IMR-90 (cell line): ENCODE data around the gene EXD2. TPM values are rescaled to one million over a fixed set of nuclear protein-coding genes. Genes with fewer than 3 reads are reported as not detected.

ENCODE experiments used
- ATAC-seq: fragments of 200-7000 bp; cut with Tn5 transposase; 2 replicates; pipeline ENCODE4 v1.9.1; 2020; ENCODE audit warnings: low read depth, mild to moderate bottlenecking, moderate library complexity
- BruUV-seq: library from RNA; stranded (reverse); fragments of 400-500 nt; replicated peaks from 2 replicates; lab custom pipeline; 2021; lab: Mats Ljungman, UMichigan
- CTCF ChIA-PET: fragments of 300-600 bp; formaldehyde crosslinking; extraction: SDS; loops from one replicate; lab custom pipeline; 2021; ENCODE audit warnings: antibody characterized with exemption; lab: Yijun Ruan, JAX
- POLR2A ChIA-PET: fragments of 300-600 bp; sonication (Branson Sonifier 250); formaldehyde crosslinking; loops from one replicate; lab custom pipeline; 2022; ENCODE audit warnings: antibody characterized with exemption; ENCODE audit not compliant: unreplicated experiment; lab: Charles Lee
- DNase-seq: peaks from one replicate; pipeline ENCODE4 v3.0.0; 2013
- H2AFZ ChIP-seq: replicated peaks from 2 replicates; pipeline ENCODE3; 2013; ENCODE audit warnings: low read length, mild to moderate bottlenecking; ENCODE audit not compliant: poor library complexity
- H2AK5ac ChIP-seq: 2 replicates; pipeline ENCODE4 v1.6.1; 2013; ENCODE audit warnings: low read depth, low read length, inconsistent platforms
- H2AK9ac ChIP-seq: replicated peaks from 2 replicates; pipeline ENCODE3; 2013; ENCODE audit warnings: mild to moderate bottlenecking, low read depth, low read length, moderate library complexity; ENCODE audit not compliant: poor library complexity
- H2BK120ac ChIP-seq: 2 replicates; pipeline ENCODE4 v1.6.1; 2013; ENCODE audit warnings: low read depth, low read length, inconsistent platforms
- H2BK15ac ChIP-seq: 3 replicates; pipeline ENCODE4 v1.6.1; 2013; ENCODE audit warnings: low read depth, low read length, inconsistent platforms
- H2BK20ac ChIP-seq: 2 replicates; pipeline ENCODE4 v1.6.1; 2013; ENCODE audit warnings: low read depth, mild to moderate bottlenecking, inconsistent platforms, low read length, moderate library complexity
- H2BK5ac ChIP-seq: 2 replicates; pipeline ENCODE4 v1.6.1; 2013; ENCODE audit warnings: mild to moderate bottlenecking, low read depth, low read length, inconsistent platforms; ENCODE audit not compliant: poor library complexity, severe bottlenecking
- H3K14ac ChIP-seq: replicated peaks from 2 replicates; pipeline ENCODE4 v1.6.1; 2013; ENCODE audit warnings: low read depth, low read length, inconsistent platforms
- H3K18ac ChIP-seq: 2 replicates; pipeline ENCODE4 v1.6.1; 2013; ENCODE audit warnings: low read depth, low read length, control low read depth
- H3K23ac ChIP-seq: 2 replicates; pipeline ENCODE4 v1.6.1; 2013; ENCODE audit warnings: low read depth, low read length, inconsistent platforms
- H3K27ac ChIP-seq: 2 replicates; pipeline ENCODE4 v1.5.1; 2013; ENCODE audit warnings: mild to moderate bottlenecking, control low read depth, low read length; ENCODE audit not compliant: insufficient read depth
- H3K27me3 ChIP-seq: 2 replicates; pipeline ENCODE4 v1.6.1; 2013; ENCODE audit warnings: low read length; ENCODE audit not compliant: control insufficient read depth, insufficient read depth
- H3K36me3 ChIP-seq: 2 replicates; pipeline ENCODE4 v1.6.1; 2013; ENCODE audit warnings: low read length, mixed read lengths; ENCODE audit not compliant: control insufficient read depth, insufficient read depth
- H3K4ac ChIP-seq: 2 replicates; pipeline ENCODE4 v1.6.1; 2013; ENCODE audit warnings: low read depth, low read length, inconsistent platforms
- H3K4me1 ChIP-seq: 2 replicates; pipeline ENCODE4 v1.6.1; 2013; ENCODE audit warnings: low read length, mixed read lengths; ENCODE audit not compliant: control insufficient read depth, insufficient read depth
- H3K4me2 ChIP-seq: 2 replicates; pipeline ENCODE4 v1.6.1; 2013; ENCODE audit warnings: low read depth, mild to moderate bottlenecking, control low read depth, low read length, moderate library complexity
- H3K4me3 ChIP-seq: 2 replicates; pipeline ENCODE4 v1.5.1; 2013; ENCODE audit warnings: low read depth, mild to moderate bottlenecking, control low read depth, low read length, moderate library complexity; ENCODE audit not compliant: insufficient read depth
- H3K56ac ChIP-seq: 2 replicates; pipeline ENCODE4 v1.6.1; 2013; ENCODE audit warnings: low read length, inconsistent platforms; ENCODE audit not compliant: insufficient read depth; ENCODE audit errors: extremely low read depth
- H3K79me1 ChIP-seq, 2 experiments: 2 replicates each; pipeline ENCODE4 v1.6.1; 2013; ENCODE audit warnings: low read length in 2 of 2, inconsistent platforms in 1 of 2, low read depth in 1 of 2
- H3K9ac ChIP-seq: 2 replicates; pipeline ENCODE4 v1.6.1; 2013; ENCODE audit warnings: low read depth, low read length, control low read depth
- H3K9me1 ChIP-seq: 2 replicates; pipeline ENCODE4 v1.6.1; 2013; ENCODE audit warnings: low read length, inconsistent platforms; ENCODE audit not compliant: insufficient read depth
- H3K9me3 ChIP-seq: 2 replicates; pipeline ENCODE4 v1.6.1; 2013; ENCODE audit warnings: low read length; ENCODE audit not compliant: control insufficient read depth, insufficient read depth
- H4K20me1 ChIP-seq: 2 replicates; pipeline ENCODE4 v1.6.1; 2013; ENCODE audit warnings: low read length, inconsistent platforms; ENCODE audit not compliant: insufficient read depth
- H4K5ac ChIP-seq: 2 replicates; pipeline ENCODE4 v1.6.1; 2013; ENCODE audit warnings: mild to moderate bottlenecking, low read depth, low read length, control low read depth
- H4K8ac ChIP-seq, 2 experiments: 2 replicates each; pipeline ENCODE4 v1.6.1; 2013; ENCODE audit warnings: low read depth in 2 of 2, low read length in 2 of 2, control low read depth in 1 of 2, inconsistent platforms in 1 of 2
- H4K91ac ChIP-seq: 2 replicates; pipeline ENCODE4 v1.6.1; 2013; ENCODE audit warnings: low read depth, low read length, inconsistent platforms; ENCODE audit not compliant: insufficient read depth
- CEBPB ChIP-seq: IDR thresholded peaks from 2 replicates; pipeline ENCODE4 v1.6.1; 2012; ENCODE audit warnings: low read depth, low read length, improper control_type of control experiment
- MAZ ChIP-seq: IDR thresholded peaks from 2 replicates; pipeline ENCODE4 v1.6.1; 2012; ENCODE audit warnings: low read depth, mild to moderate bottlenecking, low read length, improper control_type of control experiment, moderate library complexity, borderline replicate concordance
- NFE2L2 ChIP-seq: fragments of 150-350 bp; IDR thresholded peaks from 2 replicates; pipeline ENCODE4 v1.6.1; 2016; ENCODE audit warnings: low read depth, mild to moderate bottlenecking, low read length
- WGBS, 2 experiments: methylation state at CpG; one replicate each; pipeline versions ENCODE4 v1.1.5 to v1.1.7; 2013; ENCODE audit warnings: missing lambda C conversion rate in 2 of 2; ENCODE audit not compliant: insufficient read length in 1 of 2; ENCODE audit errors: extremely low coverage in 2 of 2; 5-methylcytosine and 5-hydroxymethylcytosine counted together
- dilution Hi-C: fragments of 300-500 bp; cut with HindIII; formaldehyde crosslinking; loops from one replicate; pipeline ENCODE4 v1.14.3; 2018; ENCODE audit warnings: low sequenced_read_pairs; ENCODE audit not compliant: unreplicated experiment
- in situ Hi-C: fragments of 300-500 bp; cut with MboI; formaldehyde crosslinking; loops from 3 replicates; pipeline ENCODE4 v1.14.3; 2019; ENCODE audit warnings: low sequenced_read_pairs, inconsistent platforms, mixed read lengths
- intact Hi-C: fragments of 100-400 bp; cut with micrococcal nuclease; formaldehyde crosslinking; loops from 2 replicates; pipeline ENCODE4 v1.10.0; 2022
- polyA plus RNA-seq, 3 experiments: library from polyadenylated mRNA; depleted of rRNA; stranded (reverse); fragments of >200 nt; gene quantifications; 2 replicates each; pipeline ENCODE4 v1.2.3, GENCODE V29; 2012; ENCODE audit warnings: low replicate concordance in 1 of 3
- total RNA-seq: library from RNA; depleted of rRNA; stranded (reverse); fragments of >200 nt; gene quantifications from 2 replicates; pipeline ENCODE4 v1.2.3, GENCODE V29; 2012
- TF ChIP-seq, protein P1 (sequence below): fragments of 150-350 bp; IDR thresholded peaks from 2 replicates; pipeline ENCODE4 v1.6.1; 2016; ENCODE audit warnings: low read depth, mild to moderate bottlenecking, low read length, moderate library complexity, borderline replicate concordance

The EXD2 gene
- total and polyA plus RNA-seq, 2 of the 4 experiments (the other 2 are of a cell fraction) = 11.0 to 13.3 TPM

DNA sequence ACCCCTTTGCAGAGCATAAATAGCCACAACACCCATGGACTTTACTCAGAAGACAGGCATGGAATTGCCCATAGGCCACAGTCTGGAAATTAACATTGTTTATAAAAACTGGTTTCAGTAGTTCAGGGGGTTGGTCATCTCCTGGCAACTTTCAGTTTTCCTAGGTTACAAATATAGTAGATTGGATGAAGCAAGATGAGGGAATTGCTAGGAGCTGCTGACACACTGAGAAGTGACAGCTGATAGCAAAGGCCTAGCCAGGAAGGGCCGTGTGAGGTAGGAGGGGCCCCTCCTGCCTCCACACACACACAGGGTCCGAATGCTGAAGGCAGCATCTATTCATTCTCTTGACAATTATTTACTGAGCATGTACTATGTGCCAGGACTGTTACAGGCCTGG lies 76.9 kb downstream of the EXD2 start:
- POLR2A ChIA-PET = no interaction called here

More for the DNA sequence above, 76.9 kb downstream of the EXD2 start:
- H2BK15ac ChIP-seq = no peak overlapping the region
- BruUV-seq = no TSS peak
- dilution Hi-C loops = no loop called here
- no peak overlapping the region for H2AK9ac ChIP-seq
- in situ Hi-C loops = loop anchor here (25.0 kb wide), 1 partner anchor 469 kb away; no protein-coding TSS in a partner anchor
- no peak overlapping the region for H3K56ac ChIP-seq
- intact Hi-C loops = loop anchor here (5.0 kb wide), 1 partner anchor 49 kb away; no protein-coding TSS in a partner anchor
- H3K4me2 ChIP-seq = no peak overlapping the region; the same call in 1 of the 2 replicates
- no peak overlapping the region for H4K91ac ChIP-seq
- H3K36me3 ChIP-seq = no peaks in the 10 kb centered on the region
- peaks cover 0 to 4% of the 10 kb centered on the region in 2 experiments; a peak in 1 of 4 replicates for H3K79me1 ChIP-seq
- H3K27ac ChIP-seq = no peak overlapping the region
- H3K14ac ChIP-seq = peak overlapping the region; percentile 69
- H2BK120ac ChIP-seq = peak overlapping the region; percentile 13; the same call in 1 of the 2 replicates
- H3K9me3 ChIP-seq = no peaks in the 10 kb centered on the region
- H3K23ac ChIP-seq = 0 out of 2 replicates have a peak overlapping the region, but pooled peaks have one; percentile 39
- no peak overlapping the region for H3K9ac ChIP-seq
- H3K4me1 ChIP-seq = peaks cover 10% of the 10 kb centered on the region
- H4K8ac ChIP-seq = no peak overlapping the region
- no peak overlapping the region for H4K5ac ChIP-seq
- H3K4ac ChIP-seq = peak overlapping the region; percentile 44; the same call in 1 of the 2 replicates
- H2AK5ac ChIP-seq = 0 out of 2 replicates have a peak overlapping the region, but pooled peaks have one; percentile 45
- TF ChIP-seq, protein P1, sequence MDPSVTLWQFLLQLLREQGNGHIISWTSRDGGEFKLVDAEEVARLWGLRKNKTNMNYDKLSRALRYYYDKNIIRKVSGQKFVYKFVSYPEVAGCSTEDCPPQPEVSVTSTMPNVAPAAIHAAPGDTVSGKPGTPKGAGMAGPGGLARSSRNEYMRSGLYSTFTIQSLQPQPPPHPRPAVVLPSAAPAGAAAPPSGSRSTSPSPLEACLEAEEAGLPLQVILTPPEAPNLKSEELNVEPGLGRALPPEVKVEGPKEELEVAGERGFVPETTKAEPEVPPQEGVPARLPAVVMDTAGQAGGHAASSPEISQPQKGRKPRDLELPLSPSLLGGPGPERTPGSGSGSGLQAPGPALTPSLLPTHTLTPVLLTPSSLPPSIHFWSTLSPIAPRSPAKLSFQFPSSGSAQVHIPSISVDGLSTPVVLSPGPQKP = no peak
- TF ChIP-seq CEBPB (peak; percentile 88), MAZ (no peak), NFE2L2 (no peak)
- ATAC-seq (peak; percentile 59), DNase-seq (peak; percentile 75)
- no peak overlapping the region for H3K18ac ChIP-seq
- CTCF ChIA-PET = no interaction called here
- peaks cover 30% of the 10 kb centered on the region for H3K9me1 ChIP-seq
- H4K20me1 ChIP-seq = no peaks in the 10 kb centered on the region
- peak overlapping the region; percentile 38; the same call in 1 of the 2 replicates for H2BK20ac ChIP-seq
- peaks cover 4% of the 10 kb centered on the region; the same call in 1 of the 2 replicates for H3K27me3 ChIP-seq
- H3K4me3 ChIP-seq = no peak overlapping the region
- peak overlapping the region; percentile 57 for H2BK5ac ChIP-seq
- H2AFZ ChIP-seq = peak overlapping the region; percentile 75
- no CpG with 5 or more reads among the region's 2 CpGs for WGBS, 2 experiments
